ENCODE measurements around the gene SPTLC1. TPM values are rescaled to one million over a fixed set of nuclear protein-coding genes. Genes with fewer than 3 reads are reported as not detected.

SPTLC1 gene
- polyA plus RNA-seq, 2 of the 4 experiments (the other 2 are of a cell fraction): 63.7 to 122 TPM

GRCh38 chr9:92061184-92061583 lies 54.0 kb downstream of the SPTLC1 start:
- Histone ChIP-seq H3K4me3 (no peak overlapping the region), H3K27ac (no peak overlapping the region), H3K4me2 (no peak overlapping the region), H3K9me3 (peaks cover 19% of the 10 kb centered on the region; the same call in 2 of the 3 replicates), H3K4me1 (no peaks in the 10 kb centered on the region)
- FAIRE-seq (no peak), DNase-seq (ENCODE audit: low read depth in 1 of 2, low spot score in 1 of 2) (no peak), ATAC-seq (no peak)
- ChIA-PET POLR2A (no interaction called here), CTCF (interaction anchor here (1.0 to 1.1 kb wide), 2 partner anchors 13 to 17 kb away, joined by 3 read pairs; no protein-coding TSS in a partner anchor)
- 93% methylated on average over 2 of the region's 2 CpGs for WGBS (ENCODE audit: missing lambda C conversion rate)
- TF ChIP-seq ZSCAN20 (CRISPR knock-in tag; IDR thresholded peaks at IDR 0.05): no peak
- TF ChIP-seq EP300 (IDR thresholded peaks at IDR 0.05): no peak
- TF ChIP-seq GATA3 (IDR thresholded peaks at IDR 0.05; ENCODE audit: borderline replicate concordance): no peak
- TF ChIP-seq HOXA7 (CRISPR knock-in tag; IDR thresholded peaks at IDR 0.05): no peak

- H3K4me1 ChIP-seq: no peaks in the 10 kb centered on the region
- no peak overlapping the region for H3K27ac ChIP-seq
- no peak overlapping the region for H3K4me2 ChIP-seq
- no peak overlapping the region for H3K4me3 ChIP-seq
- 94% methylated on average over 3 of the region's 3 CpGs for WGBS (ENCODE audit: missing lambda C conversion rate)
- DNase-seq (ENCODE audit: low read depth in 1 of 2, low spot score in 1 of 2): no peak
- TF ChIP-seq POLR2AphosphoS2 (conservative IDR thresholded peaks at IDR 0.05; ENCODE audit: low read length) (no peak), JUNB (IDR thresholded peaks at IDR 0.05) (no peak), ZNF302 (CRISPR knock-in tag; IDR thresholded peaks at IDR 0.05) (no peak), BHLHE40 (IDR thresholded peaks at IDR 0.05; ENCODE audit: low read depth, low read length) (no peak), RAD21 (conservative IDR thresholded peaks at IDR 0.05 in 1 of 2, IDR thresholded peaks at IDR 0.05 in 1 of 2) (no peak), HES2 (IDR thresholded peaks at IDR 0.05) (no peak), TFCP2L1 (CRISPR knock-in tag; IDR thresholded peaks at IDR 0.05) (no peak), HMGXB4 (CRISPR knock-in tag; IDR thresholded peaks at IDR 0.05; ENCODE audit: borderline replicate concordance) (no peak), ZC3H11A (IDR thresholded peaks at IDR 0.05) (no peak), CTCF (IDR thresholded peaks at IDR 0.05) (no peak), PBX3 (IDR thresholded peaks at IDR 0.05) (no peak), FOSL2 (IDR thresholded peaks at IDR 0.05) (no peak), FOSL2 (CRISPR knock-in tag; IDR thresholded peaks at IDR 0.05) (no peak), RNF2 (IDR thresholded peaks at IDR 0.05; ENCODE audit: borderline replicate concordance, low read depth) (no peak), FOXS1 (CRISPR knock-in tag; IDR thresholded peaks at IDR 0.05) (no peak), MAX (IDR thresholded peaks at IDR 0.05) (no peak), EP300 (IDR thresholded peaks at IDR 0.05) (no peak), KDM1A (IDR thresholded peaks at IDR 0.05; ENCODE audit: low read depth) (no peak), GATA3 (IDR thresholded peaks at IDR 0.05; ENCODE audit: borderline replicate concordance) (no peak), HOXB5 (CRISPR knock-in tag; IDR thresholded peaks at IDR 0.05) (no peak)
- no peak for ATAC-seq
- ChIA-PET CTCF (interaction anchor here (1.0 kb wide), 1 partner anchor 10 kb away, joined by 3 read pairs; no protein-coding TSS in a partner anchor), POLR2A (no interaction called here)
- FAIRE-seq: no peak
- H3K9me3 ChIP-seq: peaks cover 19% of the 10 kb centered on the region; the same call in 2 of the 3 replicates
These were observed 55.6 kb downstream of the SPTLC1 start for GRCh38 chr9:92059661-92060060.
